LNCAP (cell line): ENCODE data around the gene CACNA1C.

Experiments
- CTCF ChIP-seq: fragments of 450-650 bp; IDR thresholded peaks from 2 replicates; pipeline ENCODE4 v1.5.1; 2017; ENCODE audit warnings: mild to moderate bottlenecking

Gene CACNA1C

DNA sequence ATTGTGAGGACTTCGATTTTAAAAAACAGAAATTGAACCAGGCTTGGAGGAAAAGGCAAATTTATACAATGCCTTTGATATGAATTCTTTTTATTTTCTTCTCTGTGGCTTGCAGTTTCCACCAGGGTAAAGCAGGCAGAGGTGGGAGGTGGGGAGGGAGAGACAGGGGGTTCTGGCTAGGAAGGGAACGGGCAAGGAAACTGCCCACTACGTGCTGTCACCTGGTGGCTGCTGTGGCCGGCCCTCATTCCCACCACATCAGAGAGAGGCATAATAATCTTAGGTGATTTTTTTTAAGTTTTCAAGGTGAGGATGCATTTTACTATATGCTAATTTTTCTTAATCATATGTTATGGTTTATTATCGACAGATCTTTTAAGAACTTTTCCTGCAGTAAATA is 145.8 kb downstream of the CACNA1C start:
- TF ChIP-seq CTCF = no peak

DNA sequence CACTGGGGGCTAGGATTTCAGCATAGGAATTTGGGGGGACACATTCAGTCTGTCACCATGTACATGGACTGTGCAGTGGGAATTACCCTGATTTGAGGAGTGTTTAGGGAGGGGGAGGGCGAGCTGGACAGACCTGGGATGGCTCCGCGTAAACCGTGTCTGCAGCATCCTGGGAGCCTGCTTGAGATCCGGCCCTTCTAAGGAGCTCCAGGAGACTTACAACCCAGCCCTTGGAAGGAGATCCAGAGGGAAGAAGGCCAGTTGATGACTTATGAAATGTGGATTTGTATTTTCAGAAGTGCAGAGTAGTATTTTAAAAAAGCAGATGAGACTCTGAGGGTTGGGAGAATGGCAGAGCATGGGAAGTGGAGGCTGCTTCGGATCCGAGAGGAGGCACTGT is 153.2 kb downstream of the CACNA1C start:
- no peak for TF ChIP-seq CTCF

- no peak for TF ChIP-seq CTCF
Observed at GRCh38 chr12:2208837-2209635, 156.2 kb downstream of the CACNA1C start.

DNA sequence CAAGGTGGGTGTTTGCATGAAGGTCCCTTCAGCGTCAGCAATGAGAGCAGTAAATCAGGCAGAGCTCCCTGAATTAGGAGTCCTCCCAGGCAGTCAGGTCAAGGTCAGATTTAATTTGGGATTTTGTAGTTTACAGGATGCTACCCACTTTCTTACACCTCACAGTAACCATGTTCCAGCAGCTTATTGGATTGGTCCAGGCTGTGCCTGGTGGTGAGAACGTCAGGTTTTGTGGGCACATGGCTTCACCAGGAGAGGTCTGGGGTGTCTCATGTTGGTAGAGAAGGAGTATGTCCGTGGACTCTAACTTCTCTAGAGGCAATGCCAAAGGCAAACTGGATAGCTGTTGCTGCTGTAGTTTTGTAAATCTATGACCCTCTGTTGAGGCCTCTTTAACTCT is 158.3 kb downstream of the CACNA1C start:
- no peak for TF ChIP-seq CTCF

GRCh38 chr12:2212537-2212936 is 159.8 kb downstream of the CACNA1C start:
- no peak for TF ChIP-seq CTCF

GRCh38 chr12:2212971-2213869 is 160.4 kb downstream of the CACNA1C start:
- no peak for TF ChIP-seq CTCF

DNA sequence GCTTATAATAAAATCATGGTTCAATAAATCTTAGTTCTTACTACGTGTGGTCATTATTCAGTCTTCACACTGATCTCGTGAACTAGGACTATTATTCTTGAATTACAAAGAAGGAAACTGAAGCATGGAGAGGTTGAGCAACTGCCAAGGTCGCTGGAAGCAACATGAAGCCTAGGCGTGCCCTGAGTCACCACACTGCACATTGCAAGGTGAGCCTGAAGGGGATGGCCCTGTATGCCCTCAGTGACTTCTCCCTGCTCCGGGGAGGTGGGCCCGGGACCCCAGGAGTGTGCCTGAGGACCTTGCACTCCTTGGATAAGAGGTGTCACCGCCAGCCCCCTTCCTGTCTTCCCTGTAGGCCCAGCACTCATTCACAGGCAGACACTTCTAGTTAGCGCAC is 161.6 kb downstream of the CACNA1C start:
- TF ChIP-seq CTCF = no peak
